Nephron progenitor cell (in vitro differentiated cells): ENCODE data around the gene DNAH14.
A peak's percentile ranks its signal among the peaks of the same experiment; 100 is the strongest.
"Not testable (repeated sequence)": the region's sequence is repeated elsewhere in the genome, so short reads cannot be mapped to it uniquely, and the experiment has no call there.

Experiments used
- DNase-seq: peaks from one replicate; pipeline ENCODE4 v3.0.0; 2021
- H3K27ac Mint-ChIP-seq: 2 replicates; pipeline ENCODE4 v1.8.0; 2021; ENCODE audit warnings: mild to moderate bottlenecking, moderate library complexity, mixed read lengths
- H3K27me3 Mint-ChIP-seq: 2 replicates; pipeline ENCODE4 v1.8.0; 2021; ENCODE audit warnings: mild to moderate bottlenecking, low read depth, mixed read lengths; ENCODE audit not compliant: poor library complexity
- H3K36me3 Mint-ChIP-seq: 2 replicates; pipeline ENCODE4 v1.8.0; 2021; ENCODE audit warnings: low read depth, mixed read lengths
- H3K4me1 Mint-ChIP-seq: 2 replicates; pipeline ENCODE4 v1.8.0; 2021; ENCODE audit warnings: mixed read lengths
- H3K4me3 Mint-ChIP-seq: 2 replicates; pipeline ENCODE4 v1.8.0; 2021; ENCODE audit warnings: mild to moderate bottlenecking, moderate library complexity, mixed read lengths
- H3K9me3 Mint-ChIP-seq: 2 replicates; pipeline ENCODE4 v1.8.0; 2021; ENCODE audit warnings: mild to moderate bottlenecking, moderate library complexity, mixed read lengths
- CTCF ChIP-seq: fragments of 200-600 bp; sonication (generic); IDR thresholded peaks from 2 replicates; pipeline ENCODE4 v1.5.0; 2021; ENCODE audit warnings: antibody characterized with exemption

Gene DNAH14

DNA sequence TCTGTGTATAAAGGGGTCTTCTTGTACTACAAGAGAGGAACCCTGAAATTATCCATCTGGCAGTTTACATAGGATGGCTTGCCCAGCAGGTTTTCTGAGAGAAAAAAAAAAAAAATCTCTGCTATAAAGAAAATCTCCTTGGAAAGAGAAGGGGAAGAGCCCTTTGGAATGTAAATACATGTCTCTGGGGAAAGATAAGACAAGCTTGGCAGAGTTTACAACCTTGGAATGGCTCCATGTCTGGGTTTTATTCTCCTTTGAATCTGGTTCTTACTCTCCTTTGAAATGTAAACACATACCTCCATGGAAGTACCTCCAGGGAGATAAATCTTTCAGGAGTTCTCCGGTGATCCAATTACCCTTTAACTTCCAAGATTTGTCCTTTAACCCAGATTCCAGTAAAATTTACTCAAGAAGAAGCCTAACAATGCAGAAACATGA is 45.1 kb upstream of the DNAH14 start:
- H3K9me3 Mint-ChIP-seq, result peaks cover 27% of the 10 kb centered on the region
- H3K36me3 Mint-ChIP-seq, result peaks cover 22% of the 10 kb centered on the region
- TF ChIP-seq CTCF, result no peak
- peak overlapping the region; percentile 76 for H3K27ac Mint-ChIP-seq
- H3K27me3 Mint-ChIP-seq, result no peaks in the 10 kb centered on the region
- no peak for DNase-seq
- H3K4me1 Mint-ChIP-seq, result peaks cover 55% of the 10 kb centered on the region
- H3K4me3 Mint-ChIP-seq, result peak overlapping the region; percentile 32

- Mint-ChIP-seq H3K9me3 (peaks cover 27% of the 10 kb centered on the region), H3K36me3 (peaks cover 22% of the 10 kb centered on the region), H3K4me1 (peaks cover 45% of the 10 kb centered on the region)
- H3K27ac Mint-ChIP-seq, H3K27me3 Mint-ChIP-seq, H3K4me3 Mint-ChIP-seq, DNase-seq: not testable (repeated sequence)
These were observed 44.1 kb upstream of the DNAH14 start for GRCh38 chr1:224885376-224885775.

- H3K4me3 Mint-ChIP-seq, result no peak overlapping the region
- H3K4me1 Mint-ChIP-seq, result no peaks in the 10 kb centered on the region
- TF ChIP-seq CTCF, result peak; percentile 28
- H3K36me3 Mint-ChIP-seq, result peaks cover 7% of the 10 kb centered on the region
- no peak for DNase-seq
- no peak overlapping the region for H3K27ac Mint-ChIP-seq
- peaks cover 11% of the 10 kb centered on the region for H3K9me3 Mint-ChIP-seq
- H3K27me3 Mint-ChIP-seq, result no peaks in the 10 kb centered on the region
These were observed 34.6 kb upstream of the DNAH14 start for GRCh38 chr1:224894915-224895314.

GRCh38 chr1:224896130-224896781 is 33.2 kb upstream of the DNAH14 start:
- no peak for TF ChIP-seq CTCF
- Mint-ChIP-seq H3K4me3 (no peak overlapping the region), H3K36me3 (peaks cover 7% of the 10 kb centered on the region), H3K9me3 (peaks cover 11% of the 10 kb centered on the region), H3K27me3 (no peaks in the 10 kb centered on the region), H3K4me1 (peaks cover 2% of the 10 kb centered on the region), H3K27ac (no peak overlapping the region)
- no peak for DNase-seq

DNA sequence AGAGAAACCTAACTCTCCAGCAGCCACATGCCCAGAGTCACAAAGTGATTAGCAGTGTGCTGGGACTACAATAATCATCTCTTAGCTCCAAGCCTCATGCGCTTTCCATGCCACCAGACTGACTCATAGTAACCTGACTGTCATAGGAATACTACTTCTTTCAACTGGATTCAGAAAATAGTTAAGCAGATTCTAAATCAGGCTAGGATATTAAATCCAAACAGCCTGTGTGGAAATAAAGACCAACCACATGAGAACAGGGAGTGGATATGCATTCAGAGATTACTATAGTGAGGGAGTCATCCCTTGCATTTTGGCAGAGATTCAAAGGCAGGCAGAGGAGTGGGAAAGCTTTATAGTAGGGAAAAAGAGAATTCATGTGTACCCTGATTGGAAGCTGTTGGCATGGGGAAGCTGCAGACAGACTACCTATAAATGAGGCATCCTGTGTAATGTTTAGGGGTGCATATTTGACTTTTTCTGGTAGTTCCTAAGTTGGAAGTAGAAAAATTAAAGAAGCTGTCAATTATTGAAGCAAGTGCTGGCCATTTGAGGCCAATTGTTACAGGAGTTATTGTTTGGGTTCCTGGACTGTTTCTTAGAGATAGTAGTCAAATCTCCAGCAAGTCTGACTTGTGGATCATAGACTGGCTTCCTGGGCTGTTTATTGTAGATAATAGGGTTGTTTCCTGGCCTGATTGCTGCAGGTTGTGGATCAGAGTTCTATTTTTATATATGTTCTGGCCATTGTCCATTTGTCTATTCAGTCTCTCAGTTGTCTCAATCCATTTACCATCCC is 31.7 kb upstream of the DNAH14 start:
- Mint-ChIP-seq H3K36me3 (peaks cover 7% of the 10 kb centered on the region), H3K27ac (no peak overlapping the region), H3K4me1 (peaks cover 10% of the 10 kb centered on the region), H3K4me3 (no peak overlapping the region), H3K9me3 (peaks cover 11% of the 10 kb centered on the region), H3K27me3 (no peaks in the 10 kb centered on the region)
- no peak for DNase-seq
- TF ChIP-seq CTCF, result no peak

- H3K4me3 Mint-ChIP-seq, result no peak overlapping the region
- peaks cover 10% of the 10 kb centered on the region for H3K4me1 Mint-ChIP-seq
- H3K36me3 Mint-ChIP-seq, result peaks cover 7% of the 10 kb centered on the region
- DNase-seq, result no peak
- no peak for TF ChIP-seq CTCF
- no peak overlapping the region for H3K27ac Mint-ChIP-seq
- H3K9me3 Mint-ChIP-seq, result peaks cover 11% of the 10 kb centered on the region
- no peaks in the 10 kb centered on the region for H3K27me3 Mint-ChIP-seq
These were observed 30.5 kb upstream of the DNAH14 start for GRCh38 chr1:224898937-224899336.
